HG02852 (cell line): ENCODE results near the gene NLRP4.

ENCODE experiments used
- ATAC-seq: cut with Tn5 transposase; IDR thresholded peaks from one replicate; pipeline ENCODE4 v1.9.1; 2021; ENCODE audit warnings: mild to moderate bottlenecking, moderate library complexity; ENCODE audit not compliant: unreplicated experiment

Gene NLRP4

GRCh38 chr19:55836340-55836739 is at the start of gene NLRP4:
Gene NLRP4 (plus strand): TSS chr19:55836540. CDS start chr19:55852081, 15,541 bp downstream.
- ATAC-seq, result no peak

GRCh38 chr19:55795021-55795420 is 41.3 kb upstream of the NLRP4 start:
- no peak for ATAC-seq

GRCh38 chr19:55801416-55801815 is 34.9 kb upstream of the NLRP4 start:
- ATAC-seq, result no peak

GRCh38 chr19:55802281-55802680 is 34.1 kb upstream of the NLRP4 start:
- ATAC-seq, result no peak

- no peak for ATAC-seq
These were observed 26.8 kb upstream of the NLRP4 start for GRCh38 chr19:55809381-55810058.

- no peak for ATAC-seq
These were observed 25.0 kb upstream of the NLRP4 start for GRCh38 chr19:55811340-55811739.

GRCh38 chr19:55812449-55812848 is 23.9 kb upstream of the NLRP4 start:
- ATAC-seq, result no peak

- no peak for ATAC-seq
These were observed 22.4 kb upstream of the NLRP4 start for GRCh38 chr19:55813906-55814305.

GRCh38 chr19:55820037-55820436 is 16.3 kb upstream of the NLRP4 start:
- ATAC-seq, result no peak

GRCh38 chr19:55830656-55831055 is 5.7 kb upstream of the NLRP4 start:
- no peak for ATAC-seq

GRCh38 chr19:55831846-55832245 is 4.5 kb upstream of the NLRP4 start, which contains the start of gene NLRP11:
Gene NLRP11 (minus strand): TSS chr19:55831999. CDS start chr19:55818174, 13,825 bp downstream.
- no peak for ATAC-seq

GRCh38 chr19:55832676-55833075 is 3.7 kb upstream of the NLRP4 start:
- ATAC-seq, result no peak

GRCh38 chr19:55838251-55838650 is 1.9 kb downstream of the NLRP4 start:
- ATAC-seq, result no peak

GRCh38 chr19:55838906-55839305 is 2.6 kb downstream of the NLRP4 start:
- no peak for ATAC-seq

GRCh38 chr19:55855160-55855559 is 18.8 kb downstream of the NLRP4 start:
- ATAC-seq, result no peak

- ATAC-seq, result no peak
These were observed 20.8 kb downstream of the NLRP4 start for GRCh38 chr19:55857149-55857548.

GRCh38 chr19:55857974-55858373 is 21.6 kb downstream of the NLRP4 start:
- no peak for ATAC-seq

GRCh38 chr19:55858401-55858800 is 22.1 kb downstream of the NLRP4 start:
- no peak for ATAC-seq

- no peak for ATAC-seq
These were observed 22.6 kb downstream of the NLRP4 start for GRCh38 chr19:55858969-55859368.

GRCh38 chr19:55866521-55866920 is 30.2 kb downstream of the NLRP4 start:
- no peak for ATAC-seq

GRCh38 chr19:55867101-55867500 is 30.8 kb downstream of the NLRP4 start:
- no peak for ATAC-seq

- no peak for ATAC-seq
These were observed 34.4 kb downstream of the NLRP4 start for GRCh38 chr19:55870736-55871135.

- ATAC-seq, result no peak
These were observed 40.9 kb downstream of the NLRP4 start for GRCh38 chr19:55877211-55877610.
